HG03064 (cell line): ENCODE measurements around the gene ZFAND3.

Source experiments
- ATAC-seq: cut with Tn5 transposase; IDR thresholded peaks from one replicate; pipeline ENCODE4 v1.9.1; 2021; ENCODE audit warnings: low read depth; ENCODE audit not compliant: unreplicated experiment

Gene ZFAND3

GRCh38 chr6:37826188-37826587 is 6.7 kb downstream of the ZFAND3 start:
- no peak for ATAC-seq

GRCh38 chr6:37826993-37827392 is 7.5 kb downstream of the ZFAND3 start:
- ATAC-seq = no peak

DNA sequence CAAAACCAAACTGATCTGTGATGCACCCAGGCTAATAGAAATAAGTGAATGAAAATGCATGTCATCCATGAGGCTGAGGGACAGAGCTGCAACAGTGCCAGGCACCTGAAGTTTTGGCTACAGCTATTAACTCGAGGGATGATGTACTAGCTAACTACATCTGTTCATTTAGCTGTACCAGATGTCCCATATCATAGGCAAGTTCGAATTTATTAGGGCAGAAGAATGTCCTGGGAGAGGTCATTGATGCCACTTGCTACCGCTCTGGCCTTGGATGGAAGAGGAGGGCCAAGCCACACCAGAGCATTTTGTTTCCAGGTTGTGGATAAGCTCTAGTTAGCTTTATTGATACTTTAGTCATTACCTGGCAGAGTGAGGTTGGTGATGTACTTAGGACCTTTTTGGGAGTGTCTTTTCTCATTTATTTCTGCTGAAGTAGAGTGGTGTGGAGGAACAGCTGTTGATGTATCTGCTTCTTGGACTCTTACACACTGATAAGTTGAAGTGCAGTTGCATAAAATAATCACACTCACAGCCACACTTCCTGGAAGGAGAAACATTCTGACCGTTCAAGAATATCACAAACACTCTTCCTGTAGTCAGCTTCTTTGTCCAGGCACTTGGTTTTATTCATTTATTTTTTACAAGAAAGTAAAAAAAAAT is 8.2 kb downstream of the ZFAND3 start:
- no peak for ATAC-seq

- no peak for ATAC-seq
These were observed 10.7 kb downstream of the ZFAND3 start for GRCh38 chr6:37830225-37830624.

GRCh38 chr6:37831457-37831856 is 11.9 kb downstream of the ZFAND3 start:
- no peak for ATAC-seq

GRCh38 chr6:37835923-37836322 is 16.4 kb downstream of the ZFAND3 start:
- no peak for ATAC-seq

GRCh38 chr6:37838219-37838921 is 18.8 kb downstream of the ZFAND3 start:
- no peak for ATAC-seq

DNA sequence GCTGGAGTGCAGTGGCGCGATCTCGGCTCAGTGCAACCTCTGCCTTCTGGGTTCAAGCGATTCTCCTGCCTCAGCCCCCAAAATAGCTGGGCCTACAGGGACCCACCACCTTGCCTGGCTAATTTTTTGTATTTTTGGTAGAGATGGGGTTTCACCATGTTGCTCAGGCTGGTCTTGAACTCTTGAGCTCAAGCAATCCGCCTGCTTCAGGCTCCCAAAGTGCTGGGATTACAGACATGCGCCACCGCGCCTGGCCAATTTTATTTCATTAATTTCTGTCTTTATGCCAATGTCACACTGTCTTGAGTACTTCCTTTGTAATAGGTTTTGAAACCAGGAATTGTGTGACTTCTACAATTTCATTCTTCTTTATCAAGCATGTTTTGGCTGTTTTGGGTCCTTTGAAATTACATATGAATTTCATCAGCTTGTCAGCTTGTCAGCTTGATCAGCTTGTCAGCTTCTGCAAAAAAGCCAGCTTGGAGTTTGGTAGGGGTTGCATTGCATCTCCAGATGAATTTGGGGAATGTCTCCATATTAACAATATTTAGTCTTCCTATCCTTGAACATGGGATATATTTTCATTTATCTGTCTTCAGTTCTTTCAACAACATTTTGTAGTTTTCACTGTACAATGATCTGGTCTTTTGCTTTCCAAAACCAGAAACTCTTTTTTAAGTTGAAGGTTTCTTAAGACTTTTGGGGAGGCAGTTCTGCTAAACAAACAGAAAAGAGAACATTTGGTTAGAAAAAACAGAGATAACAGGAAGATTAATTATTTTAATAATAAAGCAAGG is 20.8 kb downstream of the ZFAND3 start:
- ATAC-seq = no peak

DNA sequence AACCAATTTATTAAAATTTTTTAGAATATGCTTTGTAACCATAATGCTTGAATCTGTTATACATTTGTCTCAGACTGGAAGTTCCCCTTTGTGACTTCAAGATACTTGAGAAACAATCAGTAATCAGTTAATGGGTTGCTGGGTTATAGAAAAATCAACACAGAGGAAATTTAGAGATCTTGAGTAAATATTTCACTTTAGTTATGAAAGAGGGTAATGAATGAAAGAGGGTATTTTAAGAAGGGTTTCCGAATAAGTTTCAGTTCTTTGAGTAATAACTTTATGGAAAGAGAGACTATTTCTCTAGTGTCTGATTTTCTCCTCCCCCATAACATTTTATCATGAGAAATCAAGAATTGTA is 21.4 kb downstream of the ZFAND3 start:
- ATAC-seq = no peak

DNA sequence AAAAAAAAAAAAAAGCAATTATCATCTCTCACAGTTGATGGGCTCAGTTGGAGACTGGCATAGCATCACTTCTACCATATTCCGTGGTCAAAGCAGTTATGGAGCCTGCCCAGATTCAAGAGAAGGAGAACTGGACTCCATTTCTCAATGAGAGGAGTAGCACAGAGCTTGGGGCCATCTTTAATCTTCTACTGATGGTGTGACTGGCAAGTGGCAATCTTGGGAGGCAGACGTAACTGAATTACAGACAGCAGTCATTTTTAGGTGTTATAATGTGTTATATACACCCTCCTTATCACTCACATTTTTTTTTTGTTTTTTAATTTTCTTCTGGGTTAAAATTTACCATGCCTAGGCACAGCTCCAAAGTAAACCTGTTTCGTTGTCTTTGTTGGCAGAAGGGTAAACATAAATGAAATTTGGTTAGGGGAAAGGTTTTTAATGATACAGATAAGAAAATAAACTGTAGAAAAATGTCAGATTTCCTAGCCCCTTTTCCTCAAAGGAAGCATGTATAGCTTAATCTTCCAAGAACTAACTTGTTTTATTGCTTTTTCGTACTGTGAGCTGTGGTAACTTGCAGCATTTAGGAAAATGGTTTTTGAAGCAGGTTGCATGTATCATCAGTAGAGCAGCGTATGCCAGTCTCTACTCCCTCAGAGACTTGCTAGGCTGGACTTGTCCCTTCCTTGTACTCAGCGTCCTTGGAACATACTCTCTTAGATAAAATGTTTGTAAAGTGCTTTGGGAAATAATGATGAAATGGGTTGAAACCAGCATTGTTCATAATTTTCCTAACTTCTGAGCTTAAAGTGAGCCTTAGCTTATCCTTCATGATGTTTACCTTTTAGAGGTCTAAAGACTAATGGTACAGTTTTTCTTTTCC is 25.7 kb downstream of the ZFAND3 start:
- no peak for ATAC-seq

- ATAC-seq = no peak
These were observed 26.4 kb downstream of the ZFAND3 start for GRCh38 chr6:37845930-37846329.

DNA sequence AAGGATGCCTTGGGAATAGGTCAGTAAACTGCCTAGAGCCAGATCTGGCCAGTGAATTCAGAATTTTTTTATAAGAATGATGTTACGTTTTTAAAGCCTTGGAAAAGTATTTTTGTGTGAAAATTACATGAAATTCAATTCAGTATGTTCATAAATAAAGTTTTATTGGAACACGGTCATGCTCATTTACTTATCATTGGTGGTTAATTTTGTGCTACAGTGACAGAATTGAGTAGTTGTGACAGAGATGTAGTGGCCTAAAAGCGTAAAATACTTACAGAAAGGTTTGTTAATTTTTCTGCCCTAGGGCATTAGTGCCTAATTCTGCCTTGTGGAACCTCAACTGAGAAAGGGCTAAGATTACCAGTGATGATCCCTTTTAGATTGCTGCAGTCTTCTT is 28.2 kb downstream of the ZFAND3 start:
- no peak for ATAC-seq

DNA sequence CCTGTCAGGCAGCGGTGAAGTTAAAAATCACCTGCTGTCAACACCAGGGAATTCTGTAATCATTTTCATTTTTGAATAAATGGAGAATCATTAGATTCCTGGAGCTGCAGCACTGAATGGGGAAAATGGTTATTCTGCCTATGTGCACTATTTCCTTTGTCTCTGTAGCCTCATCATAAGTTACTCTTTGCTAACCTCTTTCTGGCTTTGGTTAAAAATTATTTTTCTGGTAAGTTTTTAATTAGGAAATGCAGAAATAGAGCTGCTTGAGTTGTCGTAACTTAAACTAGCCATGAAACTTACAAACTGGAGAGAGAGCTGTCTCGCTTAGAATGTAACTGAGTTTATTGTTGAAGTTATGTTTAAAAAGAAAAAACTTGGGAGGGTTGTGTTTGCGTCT is 28.8 kb downstream of the ZFAND3 start:
- no peak for ATAC-seq

- ATAC-seq = no peak
These were observed 30.7 kb downstream of the ZFAND3 start for GRCh38 chr6:37850260-37850659.

DNA sequence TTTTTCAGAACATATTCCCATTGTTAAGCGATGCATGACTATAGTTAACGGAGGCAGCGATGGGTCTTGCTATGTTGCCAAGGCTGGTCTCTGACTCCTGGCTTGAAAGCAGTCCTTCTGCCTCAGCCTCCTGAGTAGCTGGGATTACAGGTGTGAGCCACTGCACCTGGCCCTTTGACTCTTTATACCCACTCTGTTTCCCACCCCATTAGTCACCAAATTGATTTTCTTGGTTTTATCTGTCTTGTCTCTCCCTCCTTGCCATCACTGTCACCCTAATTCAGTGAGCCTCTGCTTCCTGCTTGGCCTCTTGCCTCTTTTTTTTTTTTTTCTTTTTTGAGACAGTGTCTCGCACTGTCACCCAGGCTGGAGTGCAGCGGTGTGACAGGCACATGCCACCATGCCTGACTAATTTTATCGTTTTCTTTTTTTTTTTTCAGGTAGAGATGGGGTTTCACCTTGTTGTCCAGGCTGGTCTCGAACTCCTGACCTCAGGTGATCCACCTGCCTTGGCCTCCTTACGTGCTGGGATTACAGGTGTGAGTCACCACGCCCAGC is 31.3 kb downstream of the ZFAND3 start:
- no peak for ATAC-seq

DNA sequence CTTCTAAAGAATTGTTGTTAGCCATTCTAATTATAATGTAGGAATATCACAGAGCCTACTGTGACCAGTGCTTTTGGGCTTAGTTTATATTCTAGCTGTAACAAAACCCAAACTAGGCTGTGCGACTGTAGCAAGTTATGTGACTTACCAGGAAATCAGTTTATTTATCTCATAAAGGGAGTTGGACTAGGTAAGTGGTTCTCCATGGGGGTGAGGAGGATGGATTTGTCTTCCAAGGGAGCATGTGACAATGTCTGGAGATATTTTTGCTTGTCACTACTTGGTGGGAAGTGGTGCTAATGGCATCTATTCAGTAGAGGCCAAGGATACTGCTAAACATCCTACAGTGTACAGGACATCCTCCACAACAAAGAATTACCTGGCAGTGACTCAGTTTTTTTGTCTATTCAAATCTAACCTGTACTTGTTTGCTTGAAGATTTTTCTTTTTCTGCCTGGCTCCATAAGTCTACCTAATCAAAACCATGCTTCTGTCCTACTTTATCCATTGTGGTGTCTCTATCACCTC is 32.5 kb downstream of the ZFAND3 start:
- no peak for ATAC-seq

- ATAC-seq = no peak
These were observed 36.8 kb downstream of the ZFAND3 start for GRCh38 chr6:37856285-37856684.

DNA sequence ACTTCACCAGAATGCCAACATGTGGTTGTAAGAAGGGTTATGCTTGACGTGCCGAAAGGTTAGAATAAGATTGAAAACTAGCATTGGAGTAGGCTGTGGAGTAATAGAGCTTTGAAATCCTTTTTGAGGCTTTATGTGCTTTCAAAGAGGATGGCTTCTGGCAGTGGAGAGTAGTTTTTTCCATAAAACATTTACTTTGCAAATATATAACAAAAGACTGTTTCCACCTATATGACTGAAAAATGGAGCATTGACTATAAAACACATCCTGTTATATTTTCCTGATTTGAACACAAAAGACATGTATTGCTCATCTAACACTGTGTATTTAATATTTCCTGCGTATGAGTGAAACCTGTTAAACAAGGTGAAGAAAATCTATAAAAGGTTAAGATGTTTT is 38.8 kb downstream of the ZFAND3 start:
- no peak for ATAC-seq

GRCh38 chr6:37860226-37860839 is 40.8 kb downstream of the ZFAND3 start:
- no peak for ATAC-seq

- no peak for ATAC-seq
These were observed 41.9 kb downstream of the ZFAND3 start for GRCh38 chr6:37861452-37861851.
